GM12875 (cell line): ENCODE measurements around the gene TRPM8.

Experiments
- H3K4me3 ChIP-seq: one replicate; pipeline ENCODE4 v1.5.1; 2011; ENCODE audit warnings: low read depth, low read length, control low read depth
- TF ChIP-seq, protein P1 (sequence below): IDR thresholded peaks from 2 replicates; pipeline ENCODE4 v1.5.1; 2011; ENCODE audit warnings: low read depth, mild to moderate bottlenecking, control low read depth, inconsistent platforms, low read length, moderate library complexity, borderline replicate concordance; ENCODE audit not compliant: insufficient read depth

TRPM8 gene

GRCh38 chr2:233945146-233945545, 28.0 kb downstream of the TRPM8 start:
- H3K4me3 ChIP-seq: no peak overlapping the region
- TF ChIP-seq, protein P1, sequence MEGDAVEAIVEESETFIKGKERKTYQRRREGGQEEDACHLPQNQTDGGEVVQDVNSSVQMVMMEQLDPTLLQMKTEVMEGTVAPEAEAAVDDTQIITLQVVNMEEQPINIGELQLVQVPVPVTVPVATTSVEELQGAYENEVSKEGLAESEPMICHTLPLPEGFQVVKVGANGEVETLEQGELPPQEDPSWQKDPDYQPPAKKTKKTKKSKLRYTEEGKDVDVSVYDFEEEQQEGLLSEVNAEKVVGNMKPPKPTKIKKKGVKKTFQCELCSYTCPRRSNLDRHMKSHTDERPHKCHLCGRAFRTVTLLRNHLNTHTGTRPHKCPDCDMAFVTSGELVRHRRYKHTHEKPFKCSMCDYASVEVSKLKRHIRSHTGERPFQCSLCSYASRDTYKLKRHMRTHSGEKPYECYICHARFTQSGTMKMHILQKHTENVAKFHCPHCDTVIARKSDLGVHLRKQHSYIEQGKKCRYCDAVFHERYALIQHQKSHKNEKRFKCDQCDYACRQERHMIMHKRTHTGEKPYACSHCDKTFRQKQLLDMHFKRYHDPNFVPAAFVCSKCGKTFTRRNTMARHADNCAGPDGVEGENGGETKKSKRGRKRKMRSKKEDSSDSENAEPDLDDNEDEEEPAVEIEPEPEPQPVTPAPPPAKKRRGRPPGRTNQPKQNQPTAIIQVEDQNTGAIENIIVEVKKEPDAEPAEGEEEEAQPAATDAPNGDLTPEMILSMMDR: no peak

DNA sequence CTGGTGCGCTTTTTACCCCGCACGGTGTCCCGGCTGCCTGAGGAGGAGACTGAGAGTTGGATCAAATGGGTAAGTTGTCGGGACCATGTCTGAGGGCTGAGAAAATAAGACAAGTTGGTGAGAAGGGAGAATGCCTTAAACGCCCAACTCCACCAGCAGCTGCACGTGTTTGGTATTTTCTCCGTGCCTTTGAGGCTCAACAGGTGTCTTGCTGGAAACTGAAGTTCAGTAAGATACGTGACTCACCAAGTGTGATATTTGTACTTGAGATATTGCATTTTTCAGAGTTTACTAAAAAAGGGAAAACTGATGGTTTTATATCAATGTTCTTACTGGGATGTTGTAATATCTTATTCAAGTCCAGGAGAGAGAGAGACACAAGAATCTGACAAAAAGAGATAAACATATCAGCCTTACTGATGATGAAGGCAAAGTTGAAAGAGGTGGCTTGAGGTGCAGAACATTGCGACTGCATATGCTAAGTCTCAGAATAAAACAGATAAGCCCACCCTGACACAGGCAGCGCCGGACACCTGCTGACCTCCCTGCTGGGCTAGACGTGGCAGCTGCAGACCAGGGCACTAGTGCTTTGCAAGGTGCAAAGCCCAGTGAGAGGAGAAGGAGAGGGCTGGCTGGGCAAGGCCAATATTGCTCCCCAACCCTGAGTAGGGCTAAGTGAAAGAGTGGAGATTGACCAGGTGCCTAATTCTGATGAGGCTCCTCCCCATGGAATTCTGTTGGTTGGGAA, 33.1 kb downstream of the TRPM8 start:
- TF ChIP-seq, protein P1: no peak
- no peak overlapping the region for H3K4me3 ChIP-seq

DNA sequence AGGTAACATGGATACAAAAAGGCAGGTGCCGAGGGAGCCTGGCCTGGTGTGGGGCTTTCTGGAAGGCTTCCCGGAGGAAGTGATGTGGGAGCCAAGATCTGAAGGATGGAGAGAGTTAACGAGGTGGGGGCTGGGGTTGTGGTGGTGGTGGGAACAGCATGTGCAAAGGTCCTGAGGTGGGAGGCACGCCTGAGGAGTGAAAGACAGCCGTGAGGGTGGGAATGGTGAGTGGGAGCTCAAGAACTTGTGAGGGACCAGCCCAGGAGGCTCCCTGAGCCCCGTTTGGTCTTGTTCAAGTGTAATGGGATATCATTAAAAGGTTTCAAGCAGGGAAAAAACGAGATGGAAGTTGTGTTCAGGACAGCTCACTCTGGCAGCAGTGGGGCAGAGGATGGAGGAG, 35.2 kb downstream of the TRPM8 start:
- TF ChIP-seq, protein P1: no peak
- no peak overlapping the region for H3K4me3 ChIP-seq

GRCh38 chr2:233953087-233953801, 36.1 kb downstream of the TRPM8 start:
- H3K4me3 ChIP-seq: no peak overlapping the region
- TF ChIP-seq, protein P1: no peak

GRCh38 chr2:233960203-233960602, 43.0 kb downstream of the TRPM8 start:
- TF ChIP-seq, protein P1: no peak
- no peak overlapping the region for H3K4me3 ChIP-seq

GRCh38 chr2:233961905-233962304, 44.7 kb downstream of the TRPM8 start:
- H3K4me3 ChIP-seq: no peak overlapping the region
- TF ChIP-seq, protein P1: no peak

DNA sequence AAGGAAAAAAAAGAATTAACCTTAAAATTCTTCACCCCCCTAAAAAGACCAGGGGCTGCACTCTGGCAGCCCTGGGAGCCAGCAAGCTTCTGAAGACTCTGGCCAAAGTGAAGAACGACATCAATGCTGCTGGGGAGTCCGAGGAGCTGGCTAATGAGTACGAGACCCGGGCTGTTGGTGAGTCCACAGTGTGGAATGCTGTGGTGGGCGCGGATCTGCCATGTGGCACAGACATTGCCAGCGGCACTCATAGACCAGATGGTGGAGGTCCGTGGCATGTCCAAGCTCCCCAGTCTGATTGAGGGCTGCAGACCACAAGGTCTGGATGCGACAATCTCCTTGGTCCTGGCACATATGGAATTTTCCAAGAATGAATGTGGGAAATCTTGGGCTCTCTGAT, 47.4 kb downstream of the TRPM8 start:
- TF ChIP-seq, protein P1: no peak
- no peak overlapping the region for H3K4me3 ChIP-seq
